HG03060 (cell line): Measurements from ENCODE around the gene PARVA.

Experiments used
- ATAC-seq: cut with Tn5 transposase; IDR thresholded peaks from one replicate; pipeline ENCODE4 v1.9.1; 2021; ENCODE audit warnings: low read depth, moderate number of reproducible peaks; ENCODE audit not compliant: unreplicated experiment

The PARVA gene

DNA sequence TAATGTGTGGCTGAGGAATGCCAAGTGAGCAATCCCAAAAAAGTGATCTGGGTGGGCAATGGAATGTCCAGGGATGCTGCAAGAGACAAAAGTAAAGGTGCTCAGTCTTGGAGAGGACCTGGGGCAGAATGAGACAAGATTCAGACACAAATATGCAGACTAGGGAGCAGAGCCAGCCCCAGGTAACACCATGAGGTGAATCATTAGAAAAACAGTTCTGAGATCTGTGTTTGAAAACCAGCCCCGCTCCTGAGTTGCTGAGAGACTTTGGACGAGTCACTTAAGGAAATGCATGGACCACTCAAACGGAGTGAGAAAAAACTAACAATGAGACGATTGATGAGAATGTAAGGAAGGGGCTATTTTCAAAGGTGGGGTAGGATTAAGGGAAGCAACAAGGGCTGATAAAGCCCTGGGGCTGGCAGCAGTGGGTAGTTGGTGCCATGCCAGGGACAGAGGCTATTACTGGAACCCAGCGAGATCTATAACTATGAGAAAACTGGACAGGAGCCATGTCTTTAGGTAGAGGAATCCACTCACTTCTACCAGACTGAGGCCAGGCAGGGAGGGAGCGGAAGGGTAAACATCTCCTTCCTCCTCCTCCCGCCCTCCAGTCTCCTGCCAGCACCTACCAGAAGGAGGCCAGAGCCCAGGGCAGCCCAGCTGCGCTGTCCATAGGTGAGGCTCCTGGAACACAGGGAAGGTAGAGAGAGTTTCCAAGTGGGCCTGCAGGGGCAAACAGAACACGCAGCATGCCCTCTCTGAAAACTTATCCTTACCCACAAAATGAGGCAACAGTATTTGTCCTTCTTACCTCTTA lies 166.4 kb downstream of the PARVA start:
- ATAC-seq = no peak

DNA sequence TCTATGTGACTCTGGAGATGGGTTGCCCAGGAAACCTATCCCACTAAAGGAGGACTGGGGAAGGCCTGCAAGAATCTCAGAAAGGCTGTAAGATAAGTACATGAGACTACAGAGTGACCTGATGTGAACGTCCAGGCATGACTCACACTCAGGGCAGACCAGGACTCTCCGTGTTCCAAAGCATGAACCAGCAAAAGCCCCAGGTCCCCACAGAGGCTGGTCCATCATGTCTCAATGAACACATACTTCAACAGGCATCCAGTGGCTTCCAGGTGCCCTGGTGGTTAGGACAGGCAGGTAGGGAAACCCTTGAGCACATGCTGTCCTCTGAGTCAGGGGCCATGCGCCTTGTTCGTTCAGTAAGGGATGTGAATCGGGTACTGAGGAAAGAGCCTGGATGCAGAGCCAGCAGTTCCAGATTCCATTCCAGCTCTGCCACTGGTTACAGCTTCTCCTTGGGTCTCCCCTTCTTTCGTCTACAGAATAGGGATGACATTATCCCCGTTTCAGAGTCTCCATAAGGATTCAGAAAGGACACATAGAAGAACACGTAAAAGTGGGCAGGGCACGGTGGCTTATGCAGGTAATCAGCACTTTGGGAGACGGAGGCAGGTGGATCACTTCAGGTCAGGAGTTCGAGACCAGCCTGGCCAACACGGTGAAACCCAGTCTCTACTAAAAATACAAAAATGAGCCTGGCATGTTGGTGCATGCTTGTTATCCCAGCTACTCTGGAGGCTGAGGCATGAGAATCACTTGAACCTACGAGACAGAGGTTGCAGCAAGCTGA lies 167.8 kb downstream of the PARVA start:
- no peak for ATAC-seq

DNA sequence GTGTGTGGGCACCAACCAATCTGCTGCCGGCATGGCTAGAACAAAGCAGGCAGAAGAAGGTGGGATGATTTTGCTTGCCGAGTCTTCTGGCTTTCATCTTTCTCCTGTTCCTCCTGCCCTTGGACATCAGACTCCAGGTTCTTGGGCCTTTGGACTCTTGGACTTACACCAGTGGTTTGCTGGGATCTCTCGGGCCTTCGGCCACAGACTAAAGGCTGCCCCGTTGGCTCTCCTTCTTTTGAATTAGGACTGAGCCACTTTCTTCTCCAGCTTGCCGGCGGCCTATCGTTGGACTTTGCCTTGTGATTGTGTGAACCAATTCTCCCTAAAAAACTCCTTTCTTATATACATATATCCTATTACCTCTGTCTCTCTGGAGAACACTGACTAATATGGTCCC lies 168.8 kb downstream of the PARVA start:
- no peak for ATAC-seq

GRCh38 chr11:12546660-12547059 lies 169.3 kb downstream of the PARVA start:
- no peak for ATAC-seq

DNA sequence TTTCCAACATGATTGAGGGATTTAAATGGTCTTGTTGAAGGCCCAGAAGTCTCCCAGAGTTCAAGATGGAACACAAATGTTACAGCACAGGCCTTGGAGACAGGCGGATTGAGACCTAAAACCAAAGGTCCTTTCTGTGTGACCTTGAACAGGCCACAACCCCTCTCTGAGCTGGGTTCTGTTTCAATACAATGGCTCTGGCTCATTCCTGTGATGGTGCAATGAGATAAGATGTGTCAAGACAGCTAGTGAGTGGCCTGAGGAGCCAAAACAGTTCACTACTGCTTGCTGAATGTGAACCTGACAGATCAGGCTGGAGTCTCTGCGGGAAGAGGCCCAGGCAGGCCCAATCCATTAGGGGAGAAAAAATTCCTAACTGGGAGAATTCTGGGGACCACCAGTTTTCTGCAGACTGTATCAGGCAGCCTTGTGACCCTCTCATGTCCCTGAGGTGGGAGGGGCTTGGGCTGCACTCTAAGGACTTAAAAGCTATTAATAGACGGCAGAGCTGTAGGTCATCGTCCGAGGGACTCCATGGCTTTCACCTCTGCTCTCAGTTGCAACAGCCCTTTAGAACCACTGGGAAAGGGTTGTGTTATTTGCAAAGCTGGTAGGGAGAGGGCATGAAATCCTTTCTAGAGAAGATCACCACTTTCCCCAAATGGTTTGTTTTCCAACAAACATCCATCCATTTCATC lies 170.7 kb downstream of the PARVA start:
- no peak for ATAC-seq

DNA sequence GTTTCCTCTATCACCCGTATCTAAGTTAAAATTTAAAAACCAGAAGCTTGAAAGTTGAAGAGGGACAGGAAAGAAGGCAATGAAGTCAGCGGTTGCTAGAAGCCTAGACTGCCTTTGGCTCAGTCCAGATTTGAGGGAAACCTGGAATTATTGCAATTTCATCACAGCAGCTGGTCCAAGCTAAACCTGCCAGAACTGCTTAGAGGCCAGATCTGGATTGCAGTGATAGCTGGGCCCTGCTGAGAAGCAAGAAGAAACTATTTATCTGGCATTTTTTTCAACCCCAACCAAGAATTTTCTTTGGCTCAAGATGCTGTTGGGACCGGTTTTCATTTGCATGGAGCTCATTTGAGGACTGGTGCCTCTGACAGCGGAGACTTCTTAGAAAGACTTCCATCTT lies 175.3 kb downstream of the PARVA start:
- ATAC-seq = no peak

- no peak for ATAC-seq
Measured at GRCh38 chr11:12554122-12554521, 176.8 kb downstream of the PARVA start.

DNA sequence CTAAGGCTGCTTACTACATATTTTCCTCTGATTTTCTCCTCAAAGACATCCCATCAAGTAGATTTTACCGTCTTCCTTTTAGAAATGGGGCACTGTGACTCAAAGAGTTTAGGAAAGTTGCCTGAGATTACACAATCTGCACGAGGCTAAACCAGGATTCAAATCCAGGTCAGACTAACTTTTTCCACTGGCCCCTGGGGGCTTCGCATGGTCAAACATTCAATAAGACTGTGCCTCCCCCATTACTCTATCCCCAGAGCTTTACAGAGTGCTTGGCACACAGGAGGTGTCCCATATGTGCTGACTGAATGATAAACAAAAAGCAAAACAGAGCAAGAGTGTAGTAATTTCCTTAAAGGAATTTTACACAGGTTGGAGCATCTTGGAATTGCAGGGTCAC lies 178.8 kb downstream of the PARVA start:
- ATAC-seq = no peak

GRCh38 chr11:12556788-12557384 lies 179.5 kb downstream of the PARVA start:
- ATAC-seq = no peak

DNA sequence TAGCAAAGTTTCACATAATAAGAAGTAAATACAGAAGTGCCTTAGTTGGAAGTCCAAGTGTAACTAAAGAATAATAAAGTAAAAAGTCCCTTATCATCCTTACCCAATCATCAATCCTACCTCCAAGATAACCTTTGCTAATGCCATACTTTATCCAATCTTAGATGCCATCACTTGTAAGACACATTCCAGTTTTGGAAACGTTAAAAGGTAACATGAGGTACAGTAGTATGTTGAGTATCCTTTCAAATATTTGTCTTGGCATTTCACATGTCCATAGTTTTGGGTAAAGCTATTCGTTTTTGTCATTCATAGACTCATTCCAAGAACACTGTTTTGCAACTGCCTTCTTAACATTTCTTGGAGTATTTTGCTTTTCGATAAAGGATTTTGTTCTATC lies 181.6 kb downstream of the PARVA start:
- ATAC-seq = no peak

DNA sequence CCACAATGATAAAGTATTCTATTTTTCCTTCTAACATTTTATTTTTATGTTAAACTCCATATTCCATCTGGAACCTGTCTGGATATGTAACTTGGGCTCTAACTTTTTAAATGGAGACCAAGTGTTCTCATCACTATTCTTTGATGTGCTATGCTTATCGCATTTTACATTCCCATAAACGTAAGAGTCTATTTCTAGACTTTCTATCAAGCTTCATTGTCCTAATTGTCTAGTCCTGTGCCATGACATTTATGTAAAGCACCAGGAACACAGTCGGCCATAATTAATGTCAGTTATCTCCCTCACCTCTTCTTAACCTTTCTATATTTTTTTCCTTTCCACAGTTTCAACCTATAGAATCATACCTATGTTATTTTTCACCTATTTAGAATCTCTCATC lies 183.0 kb downstream of the PARVA start:
- no peak for ATAC-seq

DNA sequence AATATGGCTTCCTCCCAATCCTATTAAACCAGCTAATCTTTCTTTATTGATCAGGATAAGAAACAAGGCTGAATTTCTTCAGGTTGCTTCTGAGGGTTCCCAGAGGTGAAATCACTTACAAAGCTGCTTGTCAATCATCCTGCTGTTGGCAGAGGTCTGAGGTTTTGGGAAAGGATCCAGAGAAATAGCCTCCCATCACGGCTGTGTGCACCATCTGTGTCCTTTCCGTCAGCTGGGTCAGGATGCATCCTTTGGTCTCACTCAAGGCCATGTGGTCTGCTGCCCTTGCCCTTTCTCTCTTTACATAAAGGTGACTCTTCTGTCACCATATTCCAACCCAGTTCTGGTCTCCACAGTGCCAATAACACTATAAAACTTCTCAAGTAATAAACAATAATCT lies 183.5 kb downstream of the PARVA start:
- ATAC-seq = no peak

DNA sequence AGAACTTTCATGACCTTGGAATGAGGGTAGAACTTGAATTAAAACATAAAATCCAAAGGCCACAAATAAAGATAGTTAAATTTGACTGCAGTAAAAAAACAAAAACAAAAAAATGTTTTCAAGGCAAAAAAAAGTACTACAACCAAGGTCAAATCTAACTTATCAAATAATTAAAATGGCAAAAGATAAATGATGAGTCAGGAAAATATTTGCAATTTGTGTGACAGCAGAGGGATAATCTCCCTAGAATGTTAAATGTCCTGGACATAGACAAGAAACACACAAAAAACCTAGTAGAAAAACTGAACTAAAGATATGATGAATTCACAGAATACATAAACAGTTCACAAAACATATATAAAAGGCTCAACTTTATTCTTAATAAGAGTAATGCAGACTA lies 186.6 kb downstream of the PARVA start:
- no peak for ATAC-seq

- no peak for ATAC-seq
Measured at GRCh38 chr11:12565406-12565805, 188.0 kb downstream of the PARVA start.

- ATAC-seq = no peak
Measured at GRCh38 chr11:12567746-12568460, 190.5 kb downstream of the PARVA start.

DNA sequence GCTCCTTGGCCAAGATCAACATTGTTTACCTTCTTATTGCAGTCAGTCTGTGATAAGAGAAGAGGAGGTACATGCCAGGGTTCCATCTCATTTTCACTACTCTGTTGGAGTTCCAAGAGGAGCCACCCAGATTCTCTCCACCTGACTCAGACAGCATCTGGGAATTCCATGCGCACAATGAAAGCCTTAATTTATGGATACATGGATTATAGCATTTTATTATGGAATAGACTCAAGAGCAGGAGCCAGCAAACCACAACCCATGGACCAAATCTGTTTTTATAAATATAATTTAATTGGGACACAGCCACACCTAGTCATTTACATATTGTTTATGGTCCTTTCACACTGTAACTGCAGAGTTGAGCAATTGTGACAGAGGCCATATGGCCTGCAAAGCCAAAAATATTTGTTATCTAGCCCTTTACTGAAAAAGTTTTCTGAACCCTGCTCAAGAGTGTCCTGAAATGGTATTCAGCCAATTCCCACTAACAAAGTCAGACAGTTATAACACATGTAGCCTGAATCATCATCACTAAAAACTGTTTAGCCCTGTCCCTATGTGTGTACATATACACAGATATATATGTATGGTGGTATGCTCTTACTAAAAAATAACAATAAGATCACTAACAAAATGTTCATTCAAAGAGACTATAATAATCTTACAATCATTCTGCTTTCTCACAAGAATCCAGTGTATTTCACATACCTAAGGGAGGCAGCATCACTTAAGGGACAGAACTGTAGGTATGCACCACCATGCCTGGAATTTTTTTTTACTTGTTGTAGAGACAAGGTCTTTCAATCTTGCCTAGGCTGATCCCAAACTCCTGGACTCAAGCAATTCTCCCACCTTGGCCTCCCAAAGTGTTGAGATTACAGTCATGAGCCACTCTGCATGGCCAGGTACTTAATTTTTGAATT lies 192.4 kb downstream of the PARVA start:
- ATAC-seq = no peak

DNA sequence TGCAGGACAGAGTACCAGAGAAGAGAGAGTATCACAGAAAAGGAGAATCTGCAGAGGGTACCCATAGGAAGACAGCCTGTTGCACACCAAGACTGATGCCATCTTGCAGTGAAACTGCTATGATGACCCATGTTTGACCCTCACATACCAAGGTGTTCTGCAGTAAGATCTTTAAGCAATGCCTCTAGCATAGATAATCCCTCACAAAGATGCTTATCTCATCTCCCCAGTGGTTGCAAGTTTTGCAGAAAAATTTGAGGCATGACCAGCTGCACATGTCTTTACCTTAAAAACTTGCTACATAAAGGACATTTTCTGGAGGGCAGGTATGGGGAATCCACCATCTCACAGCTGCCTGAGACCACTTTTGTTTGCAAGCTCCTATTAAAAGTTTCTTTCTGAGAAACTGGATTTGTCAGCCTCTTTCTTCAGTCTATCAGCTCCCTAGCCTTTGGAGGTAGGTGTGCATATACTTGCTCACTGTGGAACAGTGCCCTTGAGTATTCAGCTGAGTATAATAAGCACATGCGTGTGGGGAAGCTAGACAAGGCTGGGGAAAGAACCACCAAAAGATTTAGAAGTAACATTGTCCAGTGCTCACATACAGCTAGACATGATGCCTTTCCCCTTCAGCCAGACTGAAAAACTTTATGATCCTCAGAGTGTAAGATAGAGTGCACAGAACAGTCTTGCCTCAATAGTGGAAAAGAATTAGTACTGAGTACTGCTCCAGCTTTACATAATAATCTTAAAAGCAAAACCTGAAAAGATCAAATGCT lies 196.5 kb downstream of the PARVA start:
- ATAC-seq = no peak
